ENCODE measurements around the gene ASB1.
"Not testable (repeated sequence)": the region's sequence is repeated elsewhere in the genome, so short reads cannot be mapped to it uniquely, and the experiment has no call there.

Gene ASB1

DNA sequence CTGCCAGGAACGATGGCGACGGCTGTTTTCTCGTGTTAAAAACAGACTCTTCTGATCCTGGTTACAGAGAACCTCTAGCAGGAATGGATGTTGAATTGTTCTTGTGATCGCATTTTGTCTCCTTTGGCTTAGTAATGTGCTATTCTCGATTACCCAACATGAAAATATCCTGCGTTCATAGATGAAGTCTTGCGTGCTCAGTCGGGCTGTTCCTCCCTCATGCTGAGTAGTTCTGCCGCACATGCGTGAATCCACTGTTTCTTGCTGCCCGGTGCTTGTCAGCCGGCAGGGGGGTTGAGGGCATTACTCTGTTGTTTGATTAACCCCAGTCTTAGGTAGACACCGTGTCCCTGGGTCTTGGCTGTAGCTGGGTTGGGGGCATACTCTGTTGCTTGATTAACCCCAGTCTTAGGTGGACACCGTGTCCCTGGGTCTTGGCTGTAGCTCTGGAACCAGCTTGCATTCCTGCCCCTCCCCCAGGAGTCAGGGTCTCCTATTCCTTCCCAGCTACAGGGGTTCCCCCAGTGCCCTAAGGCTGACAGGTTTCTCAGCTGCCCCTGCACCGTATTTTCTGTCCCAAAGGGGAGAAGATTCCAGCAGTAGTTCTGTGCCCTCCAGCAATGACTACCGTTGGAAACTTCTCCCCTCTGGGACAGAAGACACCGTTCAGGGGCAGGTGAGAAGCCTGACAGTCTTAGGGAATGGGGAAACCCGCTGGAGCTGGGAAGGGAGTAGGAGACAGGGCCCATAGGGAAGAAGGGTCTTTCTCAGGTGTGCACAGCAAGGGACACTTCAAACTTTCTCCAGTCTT lies 22.1 kb upstream of the ASB1 start:
- DNase-seq: no peak

DNA sequence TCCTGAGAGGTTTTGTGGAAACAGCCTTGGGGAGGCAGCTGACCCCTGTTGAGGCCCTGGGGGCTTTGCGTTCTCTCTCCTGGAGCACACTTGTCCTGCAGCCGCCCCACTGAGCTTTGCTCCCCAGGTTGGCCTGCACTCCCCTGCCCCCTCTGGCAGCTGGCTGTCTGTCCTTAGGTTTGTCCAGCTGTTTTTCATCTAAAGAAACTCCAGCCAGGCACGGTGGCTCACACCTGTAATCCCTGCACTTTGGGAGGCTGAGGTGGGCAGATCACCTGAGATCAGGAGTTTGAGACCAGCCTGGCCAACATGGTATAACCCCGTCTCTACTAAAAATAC lies 21.5 kb upstream of the ASB1 start:
- DNase-seq: not testable (repeated sequence)

DNA sequence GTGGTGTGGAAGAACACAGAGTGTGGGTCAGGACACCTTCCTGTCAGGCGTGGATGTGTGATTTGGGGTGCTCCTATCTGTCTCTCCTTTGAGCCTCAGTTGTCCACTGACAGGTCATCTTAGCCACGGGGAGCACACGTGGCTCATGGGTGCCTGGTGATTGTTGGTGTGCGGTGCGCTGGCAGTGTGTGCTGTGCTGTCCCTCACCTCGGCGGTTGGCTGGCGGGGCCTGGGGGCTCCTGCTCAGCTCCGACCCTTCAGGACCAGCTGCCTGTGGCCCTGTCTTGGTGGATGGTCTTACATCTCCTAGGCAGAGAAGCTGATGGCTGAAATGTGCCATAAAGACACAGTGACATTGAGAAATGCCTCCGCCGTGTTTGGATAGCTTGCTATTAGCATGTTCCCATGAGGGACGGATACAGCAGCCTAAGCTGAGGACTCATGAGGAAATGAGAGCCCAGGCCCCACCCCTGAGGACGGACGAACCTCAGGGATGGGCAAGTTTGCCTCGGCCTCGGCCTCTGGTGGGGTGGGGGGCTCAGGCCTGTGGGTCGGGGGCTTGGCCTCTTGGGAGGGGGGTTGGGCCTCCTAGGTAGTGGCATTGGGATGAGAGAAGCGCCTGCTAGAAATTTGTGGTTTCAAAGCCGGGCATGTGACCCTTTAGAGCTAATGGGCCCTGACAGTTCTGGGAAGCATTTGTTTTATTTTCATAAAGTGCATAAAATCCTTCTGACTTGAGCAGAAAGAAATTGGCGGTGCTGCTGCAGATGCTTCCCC lies 20.3 kb upstream of the ASB1 start:
- no peak for DNase-seq

DNA sequence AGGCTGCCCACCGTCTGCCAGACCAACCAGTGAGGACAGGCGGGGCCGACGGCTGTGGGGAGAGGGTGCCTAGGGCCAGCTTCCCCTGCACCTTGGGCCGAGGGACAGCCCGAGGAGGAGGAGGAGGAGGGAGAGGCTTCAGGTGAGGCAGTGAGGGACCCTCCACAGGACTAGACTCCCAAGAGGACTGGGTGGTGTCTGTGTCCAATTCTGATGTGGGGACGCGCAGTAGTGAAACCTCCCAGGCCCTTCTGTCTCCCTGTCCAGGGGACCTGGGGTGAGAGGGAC lies 19.8 kb upstream of the ASB1 start:
- no peak for DNase-seq

DNA sequence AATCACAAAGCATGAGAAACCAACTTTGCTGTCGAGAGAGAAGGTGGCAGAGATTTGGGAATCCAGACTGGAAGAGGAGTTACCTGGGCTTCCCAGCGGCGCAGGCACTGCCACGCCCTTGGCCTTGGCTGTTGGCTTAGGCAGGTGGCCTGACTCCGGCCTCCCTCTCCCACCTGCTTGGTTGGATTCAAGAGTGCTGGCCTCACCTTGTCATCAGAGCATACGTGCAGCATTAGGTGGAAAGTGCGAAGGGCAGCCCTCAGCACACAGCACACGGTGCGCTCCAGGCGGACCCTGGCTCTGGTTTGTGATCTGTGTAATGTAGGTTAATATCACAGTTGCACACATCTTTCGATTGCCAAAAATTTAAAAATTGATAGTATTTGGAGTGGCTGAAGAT lies 19.2 kb upstream of the ASB1 start:
- DNase-seq: no peak

DNA sequence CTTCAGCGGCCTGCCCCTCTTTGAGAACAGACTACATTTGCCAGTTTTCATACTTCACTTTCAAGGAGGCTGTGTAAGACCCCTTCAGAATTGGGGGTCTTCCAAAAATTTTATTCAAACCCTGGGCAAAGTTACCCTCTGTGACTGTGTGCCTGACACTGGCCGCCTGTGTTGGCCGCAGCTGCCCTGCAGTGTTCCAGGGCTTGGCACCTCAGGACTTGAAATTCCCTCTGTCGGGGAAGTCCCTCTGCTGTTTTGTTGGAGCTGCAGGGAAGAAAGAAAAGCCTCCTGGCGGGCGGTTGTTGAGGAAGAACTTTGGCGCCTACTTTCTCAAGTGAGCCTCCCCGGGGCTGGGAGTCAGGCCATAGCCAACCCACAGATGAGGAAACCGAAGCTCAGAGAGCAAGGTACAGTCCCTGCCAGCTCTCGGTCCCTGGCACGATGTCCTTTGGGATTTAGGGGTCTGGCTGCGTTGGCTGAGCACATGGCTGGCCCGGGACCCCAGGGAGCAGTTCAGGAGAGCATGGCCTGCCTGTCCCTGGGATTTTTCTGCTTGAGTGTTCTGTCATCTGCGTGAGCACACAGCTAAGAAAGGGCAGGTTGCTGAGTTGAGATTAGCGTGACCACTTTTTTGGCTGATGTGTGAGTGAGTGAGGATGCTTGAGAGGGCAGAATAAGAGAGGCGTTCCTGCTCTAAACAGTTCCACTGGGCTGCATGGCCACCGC lies 17.9 kb upstream of the ASB1 start:
- DNase-seq: no peak

DNA sequence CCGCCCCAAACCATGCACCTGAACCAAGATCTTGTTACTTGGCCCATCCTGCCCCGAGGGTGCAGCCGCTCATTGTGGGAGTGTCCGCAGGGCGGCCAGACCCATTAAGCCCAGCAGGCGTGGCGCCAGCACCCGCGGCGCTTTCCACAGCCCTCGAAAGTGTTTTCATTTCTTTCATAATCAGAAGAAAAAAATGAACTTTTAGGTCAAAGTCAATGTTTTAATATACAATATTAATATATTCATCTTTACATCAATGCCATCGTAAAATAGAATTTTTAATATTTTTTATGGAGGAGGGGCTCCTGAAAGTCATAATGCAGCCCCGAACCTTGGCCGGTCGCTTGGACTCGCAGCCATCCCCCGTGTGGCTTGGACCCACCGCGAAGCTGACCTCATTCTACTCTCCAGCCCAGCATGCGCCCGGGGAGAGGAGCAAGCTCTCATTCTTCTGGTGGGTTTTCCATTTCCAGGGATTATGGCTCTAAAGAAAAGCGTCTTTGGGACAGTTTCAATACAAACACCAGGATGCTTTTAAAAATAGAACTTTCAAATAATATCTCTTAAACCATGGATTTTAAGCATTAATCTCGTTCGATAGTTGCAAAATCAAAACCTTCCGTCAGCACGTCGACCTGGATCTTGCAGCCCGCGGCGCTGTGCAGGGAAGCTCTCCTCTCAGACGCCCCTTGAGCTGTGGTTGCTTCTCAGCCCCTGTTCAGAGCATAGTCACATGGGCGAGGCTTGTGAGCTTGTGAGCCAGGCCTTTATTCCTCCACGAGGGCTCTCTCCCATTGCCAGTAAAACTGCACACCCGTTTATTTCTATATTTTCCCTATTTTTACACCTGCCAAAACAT lies 17.2 kb upstream of the ASB1 start:
- DNase-seq: no peak

DNA sequence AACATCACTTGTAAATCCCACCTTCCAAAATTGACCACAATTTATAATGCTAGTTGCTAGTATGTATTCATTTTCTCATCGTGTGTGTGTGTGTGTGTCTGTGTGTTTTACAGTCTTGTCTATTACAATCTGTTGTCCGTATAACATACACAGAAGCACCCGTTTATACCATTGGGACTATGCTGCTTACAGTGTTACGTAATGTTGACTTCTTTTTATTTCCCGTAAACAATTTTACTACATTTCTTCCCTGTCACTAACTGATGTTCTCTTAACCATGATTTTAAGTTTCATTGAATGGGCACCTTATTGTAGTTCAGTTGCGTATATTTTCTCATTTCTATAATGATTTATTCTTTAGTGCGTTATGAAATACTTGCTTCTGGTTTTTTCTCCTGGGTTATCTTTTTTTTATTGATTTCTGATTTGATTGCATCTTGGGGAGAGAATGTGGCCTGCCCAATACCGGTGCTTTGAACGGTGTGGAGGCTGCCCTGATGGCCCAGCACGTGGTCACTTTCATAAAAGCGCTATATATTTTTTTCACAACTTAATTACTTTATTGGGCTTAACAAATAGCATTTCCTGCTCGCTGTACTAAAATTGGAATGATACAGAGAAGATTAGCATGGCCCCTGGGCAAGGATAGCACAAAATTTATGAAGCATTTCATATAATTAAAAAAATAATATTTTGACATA lies 14.5 kb upstream of the ASB1 start:
- no peak for DNase-seq

DNA sequence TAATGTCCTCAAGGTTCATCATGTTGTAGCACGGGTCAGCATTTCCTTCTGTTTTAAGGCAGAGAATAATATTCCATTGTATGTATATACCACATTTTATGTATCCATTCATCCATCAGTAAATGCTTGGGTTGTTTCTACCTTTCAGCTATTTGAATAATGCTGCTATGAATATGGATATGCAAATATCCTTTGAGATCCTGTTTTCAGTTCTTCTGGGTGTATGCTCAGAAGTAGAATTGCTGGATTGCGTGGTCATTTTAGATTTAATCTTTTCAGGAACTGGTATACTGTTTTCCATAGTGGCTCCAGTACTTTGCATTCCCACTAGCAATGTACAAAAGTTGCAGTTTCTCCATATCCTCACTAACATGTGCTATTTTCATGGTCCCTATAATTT lies 13.4 kb upstream of the ASB1 start:
- no peak for DNase-seq

DNA sequence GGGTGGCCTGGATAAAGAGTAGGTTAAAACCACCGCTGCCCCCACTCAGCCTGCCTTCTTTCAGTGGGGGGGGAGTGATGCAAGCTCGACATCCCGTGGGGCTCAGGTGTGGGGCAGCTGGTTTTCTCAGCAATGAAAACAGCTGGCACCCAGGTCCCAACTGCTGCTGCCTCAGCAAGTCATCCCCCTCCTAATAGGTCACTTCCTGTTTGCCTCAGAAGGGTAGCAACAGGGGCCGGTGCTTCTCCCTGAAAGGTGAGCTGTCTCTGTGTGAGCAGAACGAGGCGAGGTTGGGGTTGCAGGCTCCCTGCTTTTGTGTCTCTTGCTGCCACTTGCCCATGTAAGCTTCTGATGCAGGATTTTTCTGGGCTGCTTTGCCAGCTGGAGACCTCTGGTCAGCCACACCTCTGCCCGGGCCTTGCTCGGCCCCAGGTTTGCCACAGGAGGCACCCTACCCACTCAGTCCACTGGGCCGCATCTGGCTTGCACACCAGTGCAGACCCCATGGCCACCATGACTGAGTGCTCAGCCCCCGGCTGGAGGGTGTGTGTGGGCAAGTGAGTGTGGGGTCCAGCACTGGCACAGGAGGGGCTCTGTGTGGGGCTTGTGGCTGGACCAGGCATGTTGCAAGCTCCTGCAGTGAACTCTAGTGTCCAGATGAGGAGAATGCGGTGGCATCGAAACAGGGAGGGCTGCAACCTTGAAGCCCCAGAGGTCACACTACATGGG lies 11.5 kb upstream of the ASB1 start:
- DNase-seq: no peak

DNA sequence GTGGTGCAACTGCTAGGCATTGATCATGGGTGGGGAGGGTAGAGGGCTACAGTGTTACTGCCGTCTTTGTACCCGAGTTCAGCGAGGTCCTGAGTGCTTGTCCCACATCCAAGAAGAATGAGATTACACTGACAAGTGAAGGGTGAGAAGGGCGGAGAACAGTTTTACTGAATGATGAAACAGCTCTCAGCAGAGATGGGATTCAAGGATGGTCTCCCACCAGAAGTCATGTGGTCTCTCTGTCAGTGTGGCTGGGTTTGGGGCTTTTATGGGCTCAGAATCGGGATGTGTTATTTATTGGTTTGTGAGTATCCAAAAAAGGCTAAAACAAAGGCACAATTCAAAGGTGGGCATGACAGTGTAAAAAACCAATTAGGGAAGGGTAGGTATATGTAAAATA lies 10.8 kb upstream of the ASB1 start:
- DNase-seq: no peak

DNA sequence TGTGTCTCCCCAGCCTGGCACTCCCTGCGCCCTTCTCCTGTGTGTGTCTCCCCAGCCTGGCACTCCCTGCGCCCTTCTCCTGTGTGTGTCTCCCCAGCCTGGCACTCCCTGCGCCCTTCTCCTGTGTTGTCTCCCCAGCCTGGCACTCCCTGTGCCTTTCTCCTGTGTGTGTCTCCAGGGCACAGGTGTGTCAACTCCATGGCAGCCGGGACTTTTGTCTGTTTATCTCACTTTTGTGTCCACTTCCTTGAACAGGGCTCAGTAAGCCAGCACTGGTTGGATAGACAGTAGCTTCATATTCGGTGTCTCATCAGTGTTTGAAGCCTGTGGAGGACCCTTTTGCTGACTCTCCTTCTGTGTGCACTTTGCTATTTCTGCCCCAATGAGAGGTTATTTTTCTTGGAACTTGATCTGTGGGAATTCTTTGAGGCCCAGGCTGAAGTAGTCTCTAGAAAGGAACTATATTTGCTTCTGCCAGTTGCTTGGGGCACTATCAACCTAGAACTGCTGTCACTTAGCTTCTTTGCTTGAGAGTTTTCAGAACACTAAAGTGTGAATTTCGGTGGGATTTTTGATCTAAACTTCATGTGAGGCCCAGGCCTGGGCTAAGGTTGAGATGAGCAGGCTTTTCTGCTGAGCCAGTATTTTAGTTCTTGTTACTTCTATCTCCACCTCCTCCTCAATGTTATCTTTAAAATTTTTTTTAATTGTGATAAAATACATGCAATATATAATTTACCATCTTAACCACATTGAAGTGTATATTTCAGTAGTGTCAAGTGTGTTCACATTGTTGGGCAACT lies 8.3 kb upstream of the ASB1 start:
- DNase-seq: no peak

DNA sequence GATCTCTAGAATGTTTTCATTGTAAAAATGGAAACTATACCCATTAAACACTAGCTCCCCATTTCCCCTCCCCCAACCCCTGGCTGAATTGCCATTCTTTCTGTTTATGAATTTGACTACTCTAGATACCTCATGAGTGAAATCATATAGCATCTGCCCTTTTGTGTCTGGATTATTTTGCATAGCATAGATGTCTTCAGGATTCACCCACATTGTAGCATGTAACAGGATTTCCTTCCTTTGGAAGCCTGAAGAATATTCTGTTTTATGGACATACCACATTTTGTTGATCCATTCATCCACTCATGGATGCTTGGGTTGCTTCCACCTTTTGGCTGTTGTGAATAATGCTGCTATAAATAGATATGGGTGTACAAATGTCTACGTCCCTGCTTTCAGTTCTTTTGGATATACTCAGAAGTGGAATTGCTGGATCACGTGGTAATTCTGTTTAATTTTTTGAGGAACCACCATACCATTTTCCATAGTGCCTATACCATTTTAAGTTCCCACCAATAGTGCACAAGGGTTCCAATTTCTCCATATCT lies 7.7 kb upstream of the ASB1 start:
- no peak for DNase-seq

DNA sequence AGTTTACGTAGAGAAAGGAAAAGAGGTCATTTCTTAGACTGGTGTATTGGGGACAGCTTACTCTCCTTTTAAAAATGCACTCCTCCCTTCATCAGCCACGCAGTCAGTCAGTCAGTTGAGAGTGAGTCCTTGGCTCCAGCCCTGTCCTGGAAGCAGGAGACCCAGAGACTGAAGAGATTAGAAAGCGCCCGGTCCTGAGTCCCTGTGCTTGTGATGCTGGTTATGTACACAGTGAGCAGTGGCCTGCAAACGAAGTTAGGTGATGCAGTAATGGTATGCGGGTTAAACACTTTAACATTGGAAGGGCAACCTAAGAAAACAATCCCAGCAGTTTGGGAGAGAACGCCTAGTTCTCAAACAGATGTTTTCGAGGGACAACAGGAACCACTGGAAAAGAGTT lies 6.3 kb upstream of the ASB1 start:
- DNase-seq: no peak

DNA sequence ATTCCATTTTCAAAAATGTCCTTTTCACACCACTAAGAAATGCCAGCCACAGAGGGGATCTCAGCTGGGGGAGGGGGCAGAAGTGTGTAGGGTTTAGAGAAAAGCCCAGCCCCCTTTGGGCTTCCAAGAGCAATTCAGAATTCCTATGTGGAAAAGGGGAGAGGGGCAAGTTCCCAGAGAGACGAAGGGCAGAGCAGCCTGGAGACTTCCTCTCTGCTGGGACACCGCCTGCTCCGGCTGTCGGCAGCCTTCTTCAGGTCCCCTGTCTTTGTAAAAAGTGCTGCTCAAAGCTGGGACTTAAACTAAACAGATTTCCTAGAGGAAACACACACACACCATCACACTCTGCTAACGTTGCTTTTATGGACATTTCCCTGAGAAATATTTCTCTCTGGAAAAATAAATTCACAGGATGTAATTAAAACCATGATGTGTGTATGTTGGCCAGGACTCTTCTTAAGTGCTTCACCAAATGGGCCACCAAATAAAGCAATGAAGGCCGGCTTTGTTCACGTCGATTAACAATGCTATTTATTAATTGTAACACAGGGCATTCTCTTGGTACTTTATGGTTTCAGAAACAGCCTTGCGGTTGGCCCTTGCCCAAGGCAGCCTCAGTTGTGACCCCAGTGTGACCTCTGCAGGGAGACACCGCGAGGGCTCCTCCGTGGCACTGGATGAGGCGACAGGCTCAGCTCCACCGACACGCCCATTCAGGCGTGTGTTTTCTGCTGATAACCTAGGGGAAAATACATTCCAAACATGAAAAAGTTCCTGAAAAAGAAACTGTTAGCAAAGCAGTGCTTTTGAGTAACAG lies 5.6 kb upstream of the ASB1 start:
- DNase-seq: no peak

DNA sequence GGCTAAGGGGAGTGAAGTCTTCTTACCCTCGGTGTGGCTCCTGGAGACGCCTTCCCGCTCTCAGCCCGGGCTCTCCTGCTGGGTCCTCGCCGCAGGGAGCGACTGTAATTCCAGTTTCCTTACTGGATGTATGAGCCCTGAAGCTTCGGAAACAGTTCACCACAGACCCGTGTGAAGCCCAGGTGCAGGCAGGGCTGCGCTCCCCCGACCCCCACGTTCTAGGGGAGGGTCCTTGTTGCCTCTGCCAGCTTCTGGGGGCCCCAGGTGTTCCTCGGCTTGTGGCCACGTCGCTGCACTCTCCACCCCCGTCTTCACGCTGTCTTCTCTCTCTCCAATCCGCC lies 5.1 kb upstream of the ASB1 start:
- no peak for DNase-seq

DNA sequence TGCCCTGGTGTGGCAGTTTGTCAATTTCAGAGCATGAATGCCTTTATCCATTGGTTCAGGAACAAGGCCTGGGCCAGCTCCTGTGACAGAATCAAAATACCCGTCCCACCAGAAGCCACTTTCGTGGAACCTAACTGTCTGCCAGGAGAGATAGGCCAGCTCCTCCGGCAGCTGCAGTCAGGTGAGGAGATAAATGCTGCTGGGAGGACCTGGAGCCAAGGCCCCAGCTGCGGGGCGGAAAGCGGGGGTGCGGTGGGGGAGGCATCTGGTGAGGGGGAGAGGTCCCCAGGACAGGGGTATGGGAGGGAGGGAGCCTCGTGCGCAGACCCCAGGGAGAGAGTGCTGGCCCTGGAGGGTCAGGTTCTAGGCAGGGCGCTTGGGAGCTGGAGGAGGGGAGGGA lies 4.4 kb upstream of the ASB1 start:
- no peak for DNase-seq

DNA sequence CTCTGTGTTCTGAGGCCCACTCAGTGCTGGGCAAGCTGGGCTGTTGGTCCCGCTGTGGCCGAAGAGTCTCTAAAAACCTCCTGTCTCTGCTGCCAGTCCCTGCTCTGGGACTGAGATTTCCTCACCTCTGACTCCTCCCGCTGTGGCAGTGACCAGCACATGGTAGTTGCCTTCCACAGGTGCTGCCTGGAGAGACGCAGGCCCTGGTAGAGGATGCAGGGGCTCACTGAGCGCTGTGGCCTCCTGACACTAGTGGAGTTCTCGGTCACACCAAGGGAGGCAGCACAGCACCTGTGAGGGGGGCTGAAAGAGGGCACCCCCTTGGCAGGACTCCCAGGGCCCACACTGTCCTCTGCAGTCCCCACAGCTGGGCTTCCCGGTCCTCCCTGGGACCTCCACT lies 3.8 kb upstream of the ASB1 start:
- no peak for DNase-seq

DNA sequence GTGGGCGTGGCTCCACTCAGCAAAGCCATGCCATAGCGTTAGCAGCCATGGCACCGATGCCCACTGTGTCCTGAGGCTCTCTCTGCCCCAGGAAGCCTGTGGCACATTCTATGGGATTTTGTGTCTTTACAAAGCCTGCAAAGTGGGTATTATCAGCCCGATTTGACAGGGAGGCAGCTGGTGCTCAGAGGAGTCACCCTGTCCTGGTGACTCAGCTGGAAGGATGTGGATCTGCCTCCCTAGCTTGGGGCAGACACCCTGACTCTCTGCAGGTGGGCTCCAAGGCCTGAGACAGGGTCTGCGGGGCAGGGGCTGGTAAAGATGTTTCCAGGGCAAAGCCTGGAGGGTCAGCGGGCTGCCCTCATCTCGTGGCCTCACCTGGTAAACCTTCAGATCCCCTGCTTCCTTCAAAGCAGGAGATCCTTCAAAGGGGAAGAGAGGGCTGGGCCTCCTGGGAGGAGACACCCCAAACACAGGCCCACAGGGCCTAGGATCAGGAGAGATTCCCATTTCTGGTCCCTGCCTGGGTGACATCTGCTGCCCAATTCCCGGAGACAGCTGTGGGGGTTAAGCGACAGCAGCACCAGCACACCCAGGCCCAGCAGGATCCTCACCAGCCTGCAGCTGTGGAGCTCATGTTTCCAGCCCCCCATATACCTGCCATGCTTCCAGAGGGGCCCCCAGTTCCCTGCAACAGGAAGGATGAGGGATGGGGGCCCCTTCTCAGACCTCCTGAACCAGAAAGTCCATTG lies 3.0 kb upstream of the ASB1 start:
- no peak for DNase-seq

Measured in GDM1 (cell line).